ENCODE results near the gene SAFB2. TPM values are rescaled to one million over a fixed set of nuclear protein-coding genes. Genes with fewer than 3 reads are reported as not detected.

The SAFB2 gene
- total RNA-seq, 2 donors from 2014 or later = 47.7 to 54.7 TPM

DNA sequence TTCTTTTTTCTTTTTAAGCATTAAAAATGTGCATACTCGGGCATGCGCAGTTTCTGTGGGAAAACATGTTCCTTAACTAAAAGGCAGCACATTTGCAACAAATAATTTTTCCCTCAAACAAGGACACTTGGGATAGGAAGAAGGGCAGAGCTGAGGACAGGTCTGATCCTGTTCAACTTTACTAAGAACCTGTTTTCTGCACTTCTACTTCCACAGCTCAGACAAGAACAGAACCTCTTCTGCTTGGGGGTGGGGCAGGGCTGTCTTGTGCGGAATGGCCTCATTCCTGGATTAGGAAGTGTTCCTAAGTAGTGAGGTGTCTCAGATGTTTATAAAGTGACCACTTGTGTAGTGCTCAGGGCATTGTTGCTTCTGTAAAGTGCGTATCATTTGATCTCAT is 18.6 kb upstream of the SAFB2 start:
- intact Hi-C loops (cut with DNase I) = no loop called here
- DNase-seq (no peak), ATAC-seq (no peak)

DNA sequence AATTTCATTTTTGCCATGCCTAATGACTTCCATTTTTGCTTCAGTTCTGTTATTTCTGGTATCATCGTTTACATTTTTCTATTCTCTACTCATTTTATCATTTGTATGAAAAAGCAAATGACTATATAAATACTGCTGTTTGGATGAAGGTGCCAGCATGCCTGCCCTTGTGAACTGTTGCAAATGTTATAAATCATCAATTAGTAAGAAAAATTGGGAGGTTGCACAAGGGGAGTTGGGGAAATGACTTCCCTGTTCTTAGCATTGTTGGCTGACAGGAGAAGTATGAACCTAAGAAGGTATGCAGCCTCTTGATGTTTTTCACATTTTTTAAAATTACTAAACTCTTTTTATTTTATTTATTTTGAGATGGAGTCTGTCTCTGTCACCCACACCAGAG is 15.4 kb upstream of the SAFB2 start:
- DNase-seq = no peak
- intact Hi-C loops (cut with DNase I) = no loop called here
- no peak for ATAC-seq

DNA sequence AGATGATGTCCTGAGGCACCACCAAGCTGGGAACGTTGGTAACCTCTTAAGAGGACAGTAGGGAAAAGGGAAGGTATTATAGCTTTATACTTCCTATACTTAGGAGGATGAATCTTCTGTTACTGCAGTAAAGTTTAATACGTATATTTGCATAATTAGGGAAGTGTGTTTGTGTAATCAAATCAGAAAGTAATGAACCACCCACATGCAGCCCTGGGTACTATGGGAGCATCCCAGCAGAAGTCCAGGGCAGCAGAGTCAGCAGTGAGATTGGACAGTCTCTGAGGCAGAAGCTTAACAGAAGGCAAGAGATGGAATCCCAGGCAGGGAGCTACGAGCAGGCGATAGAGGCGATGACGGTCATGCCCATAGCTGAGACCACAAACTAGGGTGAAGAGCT is 12.9 kb upstream of the SAFB2 start:
- intact Hi-C loops (cut with DNase I) = no loop called here
- DNase-seq (no peak), ATAC-seq (no peak)

DNA sequence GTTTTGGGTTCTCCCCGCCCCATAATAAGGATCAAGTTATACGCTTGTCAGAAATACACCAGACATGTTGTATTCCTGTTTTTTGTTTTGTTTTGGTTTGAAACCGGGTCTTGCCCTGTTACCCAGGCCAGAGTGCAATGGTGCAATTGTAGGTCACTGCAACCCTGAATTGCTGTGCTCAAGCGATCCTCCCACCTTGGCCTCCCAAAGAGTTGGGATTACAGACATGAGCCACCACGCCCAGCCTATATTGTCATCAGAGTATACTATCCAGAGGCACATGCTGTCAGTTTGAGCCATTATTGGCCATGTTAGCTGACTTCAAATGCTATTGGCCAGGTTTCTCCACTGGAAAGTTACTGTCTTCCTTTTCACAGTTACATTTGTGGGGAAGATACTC is 10.1 kb upstream of the SAFB2 start:
- DNase-seq (no peak), ATAC-seq (no peak)
- intact Hi-C loops (cut with DNase I) = no loop called here

GRCh38 chr19:5632241-5632612 is 9.7 kb upstream of the SAFB2 start:
- no peak for ATAC-seq
- DNase-seq = no peak
- intact Hi-C loops (cut with DNase I) = no loop called here

- ATAC-seq (peak; percentile 13 to 45), DNase-seq (no peak)
- intact Hi-C loops (cut with DNase I) = no loop called here
These were observed 9.1 kb upstream of the SAFB2 start for GRCh38 chr19:5631567-5632240.

GRCh38 chr19:5628919-5629481 is 6.4 kb upstream of the SAFB2 start:
- intact Hi-C loops (cut with DNase I) = no loop called here
- no peak for DNase-seq
- no peak for ATAC-seq

GRCh38 chr19:5628461-5628860 is 5.9 kb upstream of the SAFB2 start:
- intact Hi-C loops (cut with DNase I) = no loop called here
- ATAC-seq = no peak
- DNase-seq = no peak

- intact Hi-C loops (cut with DNase I) = no loop called here
- ATAC-seq (no peak), DNase-seq (peak; percentile 50)
These were observed 4.9 kb upstream of the SAFB2 start for GRCh38 chr19:5627395-5627904.

DNA sequence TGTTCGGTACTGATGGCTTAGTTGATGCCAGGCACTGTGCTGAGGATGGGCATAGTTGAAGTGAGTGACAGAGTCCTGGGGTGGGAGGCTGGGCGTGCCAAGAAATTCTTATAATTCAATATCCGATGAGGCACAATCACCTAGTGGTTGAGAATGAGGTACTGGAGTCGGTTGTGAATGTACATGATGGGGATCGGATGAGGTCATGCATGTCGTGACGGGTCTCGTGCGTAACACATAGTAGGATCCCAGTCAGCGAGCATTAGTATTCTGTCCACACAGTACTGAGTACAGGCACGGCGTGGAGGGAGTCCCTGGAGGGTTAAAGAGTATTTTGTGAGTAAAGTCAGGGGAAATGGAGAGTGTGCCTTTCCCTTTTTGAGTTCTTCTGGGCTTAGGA is 3.1 kb upstream of the SAFB2 start:
- intact Hi-C loops (cut with DNase I) = no loop called here
- no peak for ATAC-seq

DNA sequence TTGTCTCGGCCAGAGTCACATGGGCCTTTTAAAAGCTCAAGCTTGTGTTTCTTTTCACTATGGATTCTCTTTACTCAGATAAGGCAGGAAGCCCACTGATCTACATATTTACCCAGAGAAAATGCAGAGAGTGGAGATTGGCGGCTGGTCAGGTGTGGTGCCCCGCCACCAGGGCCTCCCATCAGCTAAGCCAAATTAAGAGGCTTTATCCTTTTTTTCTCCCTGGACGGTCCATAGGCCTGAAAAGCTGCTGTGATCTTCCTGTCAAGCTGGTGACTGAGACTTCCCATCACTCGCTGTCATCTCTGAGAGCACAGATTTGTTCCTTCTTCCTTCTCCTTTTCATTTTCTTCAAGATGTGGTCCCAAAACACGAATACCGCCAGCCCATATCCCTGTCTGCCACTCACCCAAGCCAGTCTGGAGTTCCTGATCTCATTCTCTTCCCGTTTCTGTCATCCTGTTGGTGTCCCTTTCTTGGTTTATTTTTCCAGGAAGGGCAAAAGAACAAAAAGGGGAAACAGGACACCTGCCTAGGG is 2.2 kb upstream of the SAFB2 start:
- no peak for DNase-seq
- ATAC-seq = no peak
- intact Hi-C loops (cut with DNase I) = no loop called here

More for the DNA sequence above, 3.1 kb upstream of the SAFB2 start:
- DNase-seq = no peak

DNA sequence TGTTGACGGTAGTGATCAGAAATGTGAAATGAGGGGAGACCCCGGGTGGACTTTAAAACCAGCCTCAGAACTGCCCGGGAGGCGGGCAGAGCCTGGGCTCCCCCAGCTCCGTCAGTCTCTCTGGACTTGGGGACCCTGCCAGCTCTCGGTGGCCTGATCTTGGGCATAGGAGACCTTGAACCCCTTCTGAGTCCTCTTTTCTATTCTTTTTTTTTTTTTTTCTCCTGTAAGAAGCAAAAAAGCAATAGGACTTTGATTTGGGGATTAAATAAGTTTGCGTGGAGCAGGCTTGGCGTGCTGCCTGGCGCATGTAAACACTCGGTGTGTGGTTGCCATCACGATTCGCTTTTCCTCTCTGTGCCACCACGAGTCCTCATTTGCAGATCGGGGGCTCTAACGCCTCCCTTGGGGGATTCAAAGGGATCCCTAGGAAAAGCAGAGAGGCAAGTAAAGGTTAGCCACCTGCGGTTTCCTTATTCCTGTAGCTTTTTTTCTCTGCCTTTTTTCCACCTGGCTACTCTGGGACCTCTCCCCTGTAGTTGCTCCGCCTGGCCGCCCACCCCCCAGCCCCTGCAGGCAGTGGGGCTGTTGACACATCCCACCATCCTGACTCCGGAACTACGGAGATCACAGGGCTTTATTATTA is 1.6 kb upstream of the SAFB2 start:
- intact Hi-C loops (cut with DNase I) = no loop called here
- no peak for ATAC-seq
- DNase-seq = peak; percentile 39

DNA sequence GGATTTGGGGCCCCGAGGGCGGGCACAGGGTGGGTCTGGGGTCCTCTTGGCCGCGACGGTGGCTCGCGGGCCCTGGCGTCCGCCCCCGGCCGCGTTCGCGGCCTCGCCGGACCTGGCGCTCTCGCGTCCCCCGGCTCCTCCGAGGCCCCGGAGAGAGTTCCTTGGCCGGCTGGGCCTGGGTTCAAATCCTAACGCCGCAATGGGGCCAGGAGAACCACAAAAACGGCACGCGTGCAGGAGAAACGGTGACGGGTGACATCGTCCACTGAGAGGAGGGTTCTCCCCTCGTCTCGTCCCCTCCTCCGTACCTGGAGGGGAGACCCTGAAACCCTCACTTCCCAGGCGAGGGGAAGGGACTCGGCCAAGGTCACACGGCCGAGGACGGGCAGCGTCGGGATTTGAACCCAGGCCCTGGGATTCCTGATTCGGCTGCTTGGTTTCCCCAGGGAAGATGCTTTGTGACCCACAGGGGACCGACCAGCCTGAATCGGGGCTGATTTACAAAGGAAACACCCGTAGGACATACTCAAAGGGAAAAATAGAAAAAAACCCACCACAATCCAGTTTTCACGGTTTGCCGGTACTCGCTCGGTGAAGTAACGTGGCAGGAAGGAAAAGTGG is 931 bp upstream of the SAFB2 start:
- DNase-seq (peak; percentile 42), ATAC-seq (peak in 1 of 2 donors; percentile 24)
- intact Hi-C loops (cut with DNase I) = no loop called here

GRCh38 chr19:5621945-5622464 is 571 bp downstream of the SAFB2 start:
- DNase-seq (peak; percentile 46), ATAC-seq (peak in 1 of 2 donors; percentile 0)
- intact Hi-C loops (cut with DNase I) = no loop called here

DNA sequence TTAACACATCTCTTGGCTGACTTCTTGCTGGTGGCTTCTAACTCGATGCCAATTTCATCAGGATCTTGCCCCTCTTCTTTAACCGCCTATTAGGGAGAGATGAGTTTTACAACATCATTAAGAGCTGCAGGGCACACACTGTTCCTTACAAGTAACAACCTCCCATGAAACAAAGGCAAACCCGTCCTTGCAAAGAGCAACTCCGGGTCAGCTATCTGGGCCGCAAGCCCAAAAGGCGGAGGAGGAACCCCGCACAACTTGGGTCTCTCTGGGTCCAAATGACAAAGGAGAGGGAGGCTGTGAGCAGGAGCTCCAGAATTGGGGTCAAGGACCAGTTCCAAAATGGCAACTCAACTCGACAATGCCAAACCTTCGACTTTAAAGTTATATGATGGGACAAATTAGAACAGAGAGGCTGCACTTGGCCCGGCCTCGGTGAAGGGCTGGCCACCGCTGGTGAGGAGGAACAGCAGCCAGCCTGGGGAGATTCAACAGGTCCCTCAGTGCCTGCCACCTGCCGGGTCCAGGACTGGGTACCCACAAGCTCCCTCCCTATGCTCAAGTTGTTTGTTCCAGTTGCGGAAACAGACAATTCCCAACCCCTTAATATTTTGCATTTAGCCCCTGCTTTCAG is 1.1 kb downstream of the SAFB2 start:
- intact Hi-C loops (cut with DNase I) = no loop called here
- no peak for ATAC-seq
- no peak for DNase-seq

- ATAC-seq = no peak
- intact Hi-C loops (cut with DNase I) = no loop called here
- no peak for DNase-seq
These were observed 2.6 kb downstream of the SAFB2 start for GRCh38 chr19:5619946-5620345.

GRCh38 chr19:5618591-5618990 is 4.0 kb downstream of the SAFB2 start:
- intact Hi-C loops (cut with DNase I) = no loop called here
- ATAC-seq (no peak), DNase-seq (no peak)

GRCh38 chr19:5617080-5617479 is 5.5 kb downstream of the SAFB2 start:
- no peak for ATAC-seq
- intact Hi-C loops (cut with DNase I) = no loop called here
- no peak for DNase-seq

- intact Hi-C loops (cut with DNase I) = no loop called here
- DNase-seq = no peak
These were observed 6.7 kb downstream of the SAFB2 start for GRCh38 chr19:5615756-5616327.

More at GRCh38 chr19:5615756-5616327, 6.7 kb downstream of the SAFB2 start:
- ATAC-seq = no peak

All from left cardiac atrium (tissue), 4 donors.